Upper lobe of left lung (tissue), 4 donors: ENCODE results near the gene ATP4B.

Experiments
- EP300 ChIP-seq, 4 donors: sonication (generic); formaldehyde crosslinking; IDR thresholded peaks; one replicate each; pipeline ENCODE4 v1.5.1; 2017; ENCODE audit warnings: antibody characterized with exemption in 4 of 4, control low read depth in 2 of 4
- TF ChIP-seq, protein P1 (sequence below), 6 experiments: fragments of 450-650 bp in 4 of 6; fragments of 200-600 bp in 2 of 6; sonication (generic) in 2 of 6; IDR thresholded peaks; one replicate each; pipeline ENCODE4 v1.5.1; 2016 to 2019; ENCODE audit warnings: antibody characterized with exemption in 6 of 6

DNA sequence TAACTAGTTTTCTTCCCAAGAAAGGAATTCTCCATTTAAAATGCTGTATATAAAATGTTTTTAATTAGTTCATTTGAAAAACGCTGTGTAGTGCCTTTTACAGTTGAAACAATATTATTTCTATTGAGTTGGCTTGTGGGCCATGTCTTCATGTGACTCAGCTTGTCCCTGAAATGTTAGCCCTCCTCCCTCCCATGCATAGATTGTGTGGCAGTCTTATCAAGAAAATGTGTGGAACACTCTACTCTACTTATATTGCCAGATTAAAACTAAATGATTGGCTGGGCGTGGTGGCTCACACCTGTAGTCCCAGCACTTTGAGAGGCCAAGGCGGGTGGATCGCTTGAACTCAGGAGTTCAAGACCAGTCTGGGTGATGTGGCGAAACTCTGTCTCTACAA, 40.0 kb downstream of the ATP4B start:
- TF ChIP-seq, protein P1, sequence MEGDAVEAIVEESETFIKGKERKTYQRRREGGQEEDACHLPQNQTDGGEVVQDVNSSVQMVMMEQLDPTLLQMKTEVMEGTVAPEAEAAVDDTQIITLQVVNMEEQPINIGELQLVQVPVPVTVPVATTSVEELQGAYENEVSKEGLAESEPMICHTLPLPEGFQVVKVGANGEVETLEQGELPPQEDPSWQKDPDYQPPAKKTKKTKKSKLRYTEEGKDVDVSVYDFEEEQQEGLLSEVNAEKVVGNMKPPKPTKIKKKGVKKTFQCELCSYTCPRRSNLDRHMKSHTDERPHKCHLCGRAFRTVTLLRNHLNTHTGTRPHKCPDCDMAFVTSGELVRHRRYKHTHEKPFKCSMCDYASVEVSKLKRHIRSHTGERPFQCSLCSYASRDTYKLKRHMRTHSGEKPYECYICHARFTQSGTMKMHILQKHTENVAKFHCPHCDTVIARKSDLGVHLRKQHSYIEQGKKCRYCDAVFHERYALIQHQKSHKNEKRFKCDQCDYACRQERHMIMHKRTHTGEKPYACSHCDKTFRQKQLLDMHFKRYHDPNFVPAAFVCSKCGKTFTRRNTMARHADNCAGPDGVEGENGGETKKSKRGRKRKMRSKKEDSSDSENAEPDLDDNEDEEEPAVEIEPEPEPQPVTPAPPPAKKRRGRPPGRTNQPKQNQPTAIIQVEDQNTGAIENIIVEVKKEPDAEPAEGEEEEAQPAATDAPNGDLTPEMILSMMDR (IDR thresholded peaks at IDR 0.05), result no peak
- TF ChIP-seq EP300 (IDR thresholded peaks at IDR 0.05), result no peak
